Stimulated activated CD4-positive, alpha-beta T cell treated with anti-CD3 and anti-CD28 coated beads, Interleukin-1b, Interleukin-23, amount 100 ng/mL, for 4 hours (primary cell): Measurements from ENCODE around the gene ROBO2.

ENCODE experiments used
- DNase-seq, 2 donors: peaks; one replicate each; pipeline ENCODE4 v3.0.0-alpha.2; 2020; ENCODE audit warnings: low read depth in 2 of 2

ROBO2 gene

DNA sequence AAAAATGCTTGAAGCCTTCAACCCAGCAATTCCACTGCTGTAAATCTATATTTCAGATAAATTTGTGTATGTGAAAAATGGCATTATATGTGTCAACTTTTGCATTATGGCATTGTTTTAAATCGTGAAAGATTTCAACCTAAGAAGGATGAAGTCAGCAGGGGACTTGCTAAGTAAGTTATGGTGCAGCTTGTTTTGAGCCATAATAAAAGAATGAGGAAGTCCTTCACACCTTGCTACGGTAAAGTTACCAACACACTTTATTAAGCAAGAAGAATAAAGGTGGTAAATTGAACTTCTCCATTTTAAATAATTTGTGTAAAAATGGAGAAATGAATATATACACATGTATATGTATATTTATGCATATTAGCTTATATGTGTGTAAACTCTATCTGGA lies 371.4 kb downstream of the ROBO2 start:
- no peak for DNase-seq

DNA sequence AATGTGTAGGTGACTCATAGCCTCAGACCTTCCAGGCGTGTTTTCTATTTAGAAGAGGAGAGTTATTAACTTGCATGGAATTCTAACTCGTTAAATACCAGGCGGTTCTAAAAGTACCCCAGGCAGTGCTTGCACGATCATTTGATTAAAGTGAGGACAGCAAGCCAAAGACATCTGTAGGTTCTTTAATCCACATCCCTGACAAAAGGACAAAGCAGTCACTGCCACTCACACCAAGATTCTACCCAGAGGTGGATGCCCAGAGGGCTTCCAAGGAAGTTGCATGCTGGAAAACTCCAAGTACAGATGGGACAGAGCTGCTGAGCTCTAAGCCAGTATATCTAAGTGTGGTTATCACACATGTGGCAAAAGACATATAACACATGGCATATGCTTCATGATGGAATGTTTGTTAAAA lies 372.1 kb downstream of the ROBO2 start:
- no peak for DNase-seq

DNA sequence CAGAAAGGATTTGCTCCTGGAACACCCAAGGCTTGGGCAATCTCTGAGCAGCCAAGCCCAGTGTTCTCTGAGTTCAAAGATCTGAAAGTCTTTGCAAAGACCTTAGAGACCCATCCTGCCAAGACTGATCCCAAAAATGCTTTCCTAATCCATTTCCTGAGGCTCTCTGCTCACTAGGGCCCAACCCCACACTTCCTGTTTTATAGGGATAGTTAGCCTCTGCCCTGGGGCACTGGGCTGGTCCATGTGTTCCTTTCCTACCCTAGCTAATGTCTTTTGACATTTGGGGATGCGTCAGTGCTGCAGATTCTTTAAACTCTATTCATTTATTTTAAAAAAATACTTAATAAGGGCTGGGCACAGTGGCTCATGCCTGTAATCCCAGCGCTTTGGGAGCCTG lies 372.7 kb downstream of the ROBO2 start:
- no peak for DNase-seq

DNA sequence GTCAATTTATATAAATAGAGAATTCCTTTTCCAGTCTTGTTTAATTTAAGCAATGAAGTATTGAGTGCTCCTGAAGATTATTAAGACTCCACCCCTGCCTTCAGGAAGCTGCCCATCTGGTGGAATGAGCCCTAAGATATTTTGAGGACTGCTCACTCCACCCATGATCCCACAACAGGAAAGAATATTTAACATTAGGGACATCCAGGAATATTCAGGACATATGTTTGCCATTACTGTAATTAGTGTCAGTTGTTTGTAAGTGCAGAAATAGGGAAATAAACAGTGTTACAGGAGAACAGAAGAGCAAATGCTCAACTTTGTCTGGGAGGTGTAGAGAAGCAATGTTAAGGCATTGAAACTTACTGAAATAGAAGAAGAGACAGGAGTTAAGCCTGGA lies 375.0 kb downstream of the ROBO2 start:
- no peak for DNase-seq

DNA sequence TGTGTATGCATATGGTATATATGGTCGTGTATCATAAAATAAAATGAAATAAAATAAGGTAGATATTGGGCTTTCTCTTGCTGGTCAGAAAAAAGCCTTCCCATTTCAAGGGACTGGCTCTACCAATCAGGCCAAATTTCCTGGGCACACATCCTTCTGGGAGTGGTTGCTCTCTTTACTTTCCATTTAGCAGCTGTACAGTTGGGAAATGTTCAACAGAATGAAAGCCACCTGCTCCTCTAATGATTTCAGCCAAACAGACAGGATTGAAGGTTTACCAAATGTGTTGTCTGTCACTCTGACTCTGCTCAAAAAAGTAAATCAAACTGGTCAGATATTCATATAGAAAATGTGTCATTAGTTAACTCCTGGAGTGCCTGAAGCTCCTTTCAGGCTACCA lies 380.4 kb downstream of the ROBO2 start:
- no peak for DNase-seq

DNA sequence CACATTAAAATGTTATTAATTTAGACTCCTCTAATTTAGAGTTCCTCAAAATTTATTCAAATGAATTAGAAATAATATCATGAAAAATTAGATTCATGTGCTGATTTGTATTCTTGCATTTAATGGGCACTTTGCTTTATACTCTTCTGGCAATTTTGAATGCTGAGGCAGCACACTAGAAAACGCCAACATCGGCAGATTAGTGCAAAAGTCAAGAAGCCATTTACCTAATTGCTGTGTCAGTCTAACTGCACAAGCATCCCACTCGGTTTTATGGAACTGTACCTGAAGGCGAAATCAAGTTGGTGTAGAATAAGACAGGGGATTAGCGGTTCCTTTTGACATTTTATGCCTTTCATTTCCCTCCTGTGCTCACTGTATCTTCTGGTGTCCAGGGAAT lies 382.0 kb downstream of the ROBO2 start:
- DNase-seq = no peak

DNA sequence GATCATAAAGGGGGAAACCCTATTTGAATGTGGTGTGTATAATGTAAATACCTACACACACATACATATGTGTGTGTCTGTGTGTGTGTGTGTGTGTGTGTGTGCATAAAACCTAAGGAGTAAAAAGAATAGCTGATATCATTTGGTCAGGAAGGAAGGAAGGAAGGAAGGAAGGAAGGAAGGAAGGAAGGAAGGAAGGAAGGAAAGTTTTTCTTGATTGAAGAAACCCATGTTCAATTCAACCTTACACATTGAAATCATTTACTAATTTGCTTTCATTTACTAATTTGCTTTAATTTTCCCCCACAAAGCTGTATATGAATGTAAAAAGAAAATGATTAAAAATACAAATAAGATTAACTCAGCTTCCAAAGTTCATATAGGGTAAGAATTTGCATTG lies 386.6 kb downstream of the ROBO2 start:
- no peak for DNase-seq

DNA sequence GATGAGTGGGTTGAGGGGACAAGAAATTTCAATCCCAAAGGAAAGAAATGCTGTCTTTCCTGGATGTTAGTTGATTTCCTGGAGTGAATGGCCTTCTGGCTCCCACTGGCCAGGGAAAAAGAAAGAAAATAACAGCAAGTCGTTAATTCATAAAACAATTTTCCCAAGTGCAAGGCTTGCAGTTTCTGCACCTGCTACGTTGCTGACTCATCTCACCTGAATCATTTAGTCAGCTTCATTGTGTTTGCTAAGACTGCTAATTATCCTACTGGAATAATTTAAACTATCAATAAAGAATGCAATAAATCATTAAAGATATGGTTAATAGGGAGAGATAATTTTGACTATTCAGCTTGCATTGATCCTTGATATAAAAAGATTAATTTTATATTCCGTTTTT lies 387.6 kb downstream of the ROBO2 start:
- no peak for DNase-seq

DNA sequence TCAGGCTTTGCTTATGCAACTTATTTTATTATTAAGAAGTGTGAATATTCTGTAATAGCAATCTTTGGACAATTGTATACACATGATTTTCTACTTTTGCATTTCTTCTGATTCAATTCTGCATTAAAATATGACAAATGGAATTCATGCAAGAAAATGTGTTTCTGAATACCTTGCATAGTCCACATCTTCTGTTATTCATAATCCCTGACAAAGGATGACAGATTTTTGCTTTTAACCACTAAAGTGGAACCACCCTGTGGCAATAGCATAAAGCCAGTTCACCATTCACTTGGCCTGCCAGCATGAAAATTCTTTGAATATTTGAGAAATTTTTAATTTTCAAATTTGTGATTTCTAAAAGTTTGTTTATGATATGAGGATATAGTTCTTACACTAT lies 397.0 kb downstream of the ROBO2 start:
- DNase-seq = no peak

DNA sequence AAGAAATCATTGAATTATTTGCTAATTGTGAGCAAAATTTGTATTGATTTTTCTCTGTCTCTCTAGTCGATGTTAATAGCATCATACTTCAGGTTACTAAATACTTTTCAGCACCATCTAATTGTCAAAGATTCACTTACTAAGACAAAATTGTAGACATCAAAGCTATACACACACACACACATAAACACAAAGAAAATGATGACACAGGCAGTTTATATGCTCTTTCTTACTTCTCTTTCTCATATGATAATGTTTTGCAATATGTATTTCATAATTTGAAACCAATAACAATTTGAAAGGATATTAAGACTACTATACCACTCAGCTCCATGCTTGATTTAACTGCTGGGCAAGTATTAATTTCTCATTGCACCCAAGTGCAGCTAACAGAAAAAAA lies 406.2 kb downstream of the ROBO2 start:
- DNase-seq = no peak

DNA sequence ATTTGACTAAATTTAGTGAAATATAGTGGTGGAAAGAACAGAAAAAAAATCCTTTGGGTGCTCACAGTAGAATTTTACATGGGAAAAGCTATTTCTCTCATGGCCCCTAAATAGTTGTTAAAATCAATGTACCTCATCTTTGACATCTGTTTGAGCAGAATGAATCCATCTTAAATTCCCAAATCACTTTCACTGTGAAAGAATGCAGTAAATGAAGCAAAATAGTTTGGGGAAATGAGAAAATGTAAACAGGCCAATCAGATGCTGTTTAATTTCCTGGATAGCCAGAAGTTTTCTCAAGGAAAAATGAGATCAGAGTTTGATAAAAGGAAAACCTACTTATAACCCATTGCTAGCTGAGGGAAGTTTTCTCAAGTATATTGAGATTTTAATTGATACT lies 406.9 kb downstream of the ROBO2 start:
- no peak for DNase-seq

DNA sequence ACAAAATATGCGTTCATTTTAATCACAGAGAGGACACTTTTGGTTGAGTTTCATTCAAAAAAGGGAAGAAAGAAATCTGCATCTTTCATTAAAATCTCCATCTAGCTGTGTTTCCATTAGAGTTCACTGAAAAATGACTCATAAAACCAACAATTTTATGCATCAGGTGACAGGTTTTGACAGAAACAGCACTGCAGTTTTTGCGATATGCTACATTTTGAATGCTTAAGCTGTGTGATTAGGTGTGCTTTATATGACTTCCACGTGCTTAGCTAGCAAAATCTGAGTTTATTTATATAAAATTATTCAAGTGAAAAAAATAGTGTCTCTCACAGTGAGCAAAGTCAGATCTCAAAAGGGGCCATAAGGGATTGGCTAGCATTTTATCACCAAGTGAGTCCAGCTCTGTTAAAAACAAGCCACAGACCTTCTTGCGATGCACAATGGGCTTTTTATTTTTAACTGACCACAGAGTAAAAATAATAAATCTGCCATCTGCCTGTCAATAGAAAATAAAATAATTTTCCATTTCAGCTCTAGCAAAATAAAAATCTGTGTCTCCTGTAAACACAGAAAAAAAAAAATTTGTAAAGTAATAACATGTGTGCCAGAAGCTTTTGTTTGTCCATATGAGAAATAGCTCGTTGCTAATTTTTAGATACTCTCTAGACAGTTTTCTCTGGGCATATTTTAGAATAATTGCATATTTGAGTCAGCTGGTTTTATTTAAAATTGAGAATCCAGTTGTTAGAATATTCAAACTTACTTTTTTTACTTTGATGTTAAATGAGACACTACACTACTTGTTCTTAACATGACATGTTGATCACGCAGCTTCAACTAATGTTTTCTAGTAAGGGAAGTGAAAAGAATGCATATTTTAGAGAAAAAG lies 409.8 kb downstream of the ROBO2 start:
- no peak for DNase-seq

DNA sequence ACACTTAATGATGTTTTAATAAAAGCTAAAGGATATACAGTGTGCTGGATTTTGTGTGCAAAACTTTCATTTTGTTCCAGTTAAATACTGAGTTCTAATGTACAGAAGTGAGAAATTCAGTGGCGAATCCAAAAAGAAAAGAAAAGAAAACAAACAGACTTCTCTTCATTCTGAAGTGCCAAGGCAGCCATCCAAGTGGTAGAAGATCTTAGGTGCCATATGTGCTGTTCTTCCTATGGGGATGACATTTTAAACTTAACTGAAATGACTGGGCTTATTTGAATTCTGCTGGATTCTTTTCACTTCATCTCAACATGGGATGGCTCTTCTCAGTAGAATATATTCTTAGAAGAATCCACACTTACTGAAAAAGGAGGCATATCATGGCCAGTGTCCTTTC lies 416.5 kb downstream of the ROBO2 start:
- DNase-seq = no peak

DNA sequence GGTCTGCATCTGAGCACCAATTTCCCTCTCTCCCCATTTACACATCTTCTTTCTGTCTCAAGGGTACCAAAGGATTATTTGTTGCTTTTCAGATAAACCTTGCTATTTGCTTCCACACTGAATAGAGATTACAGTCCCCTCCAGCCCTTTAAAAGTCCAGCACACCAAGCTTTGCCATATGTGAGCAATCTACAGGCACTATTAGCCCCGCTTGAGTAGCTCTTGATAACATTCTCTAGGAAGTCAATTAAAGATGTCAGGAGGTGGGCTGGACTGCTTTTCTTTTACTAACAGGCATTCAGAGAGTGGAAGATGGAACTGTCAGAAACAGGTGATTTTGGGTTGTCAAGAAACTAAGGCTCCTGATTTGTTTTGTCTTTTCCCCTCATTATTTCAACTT lies 417.0 kb downstream of the ROBO2 start:
- no peak for DNase-seq

DNA sequence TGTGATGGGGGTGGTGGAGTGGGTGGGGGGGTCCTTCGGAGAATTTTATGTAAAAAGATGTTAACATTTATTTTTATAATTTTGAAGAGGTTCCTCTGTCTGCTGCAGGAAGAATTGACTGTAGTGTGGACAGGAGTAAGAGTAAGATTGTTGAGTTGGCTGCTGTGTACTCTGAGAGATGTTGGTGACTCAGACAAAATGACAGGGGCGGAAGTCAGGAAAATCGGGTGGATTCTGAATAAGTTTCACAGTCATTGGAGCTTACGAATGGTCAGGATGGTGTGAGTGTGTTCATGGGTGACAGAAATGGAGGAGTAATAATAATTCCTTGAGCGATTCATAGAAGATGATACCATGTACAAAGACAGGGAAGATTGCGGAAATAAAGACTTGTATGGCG lies 420.0 kb downstream of the ROBO2 start:
- no peak for DNase-seq

DNA sequence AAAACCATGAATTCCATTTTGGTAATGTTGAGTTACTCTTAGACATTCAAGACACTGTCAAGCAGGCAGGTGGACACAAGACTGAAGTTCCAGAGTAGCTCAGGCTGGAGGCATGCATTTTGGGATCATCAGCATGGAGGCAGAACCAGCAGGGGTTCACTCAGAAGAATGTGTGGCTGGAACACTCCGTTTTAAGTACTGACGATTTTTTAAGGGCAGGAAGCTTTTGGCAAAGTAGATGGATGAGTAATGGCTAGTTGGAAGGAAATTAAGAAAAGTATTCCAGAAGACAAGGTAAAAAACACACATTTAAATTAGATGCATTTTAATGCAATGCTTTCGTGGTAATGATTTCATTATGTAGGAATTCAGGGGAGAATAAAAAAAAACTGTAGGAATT lies 420.4 kb downstream of the ROBO2 start:
- no peak for DNase-seq

DNA sequence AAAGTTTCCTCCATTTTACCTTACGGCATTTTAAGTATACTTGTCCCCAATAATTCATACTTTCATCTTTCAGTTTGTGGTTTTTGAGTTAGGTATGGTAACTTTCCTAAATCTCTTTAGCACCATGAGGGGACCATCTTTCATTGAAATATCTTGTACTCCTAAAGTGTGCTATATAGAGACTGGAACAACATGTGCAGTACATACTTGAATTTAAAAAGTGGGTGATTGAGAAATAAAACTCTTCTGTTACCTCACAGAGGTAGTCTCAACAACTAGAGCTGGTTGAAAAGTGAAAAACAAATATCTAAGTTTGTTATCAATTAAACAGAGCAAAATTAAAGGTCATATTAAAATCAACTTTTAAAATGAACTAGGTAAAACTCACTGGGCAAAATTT lies 423.1 kb downstream of the ROBO2 start:
- no peak for DNase-seq

DNA sequence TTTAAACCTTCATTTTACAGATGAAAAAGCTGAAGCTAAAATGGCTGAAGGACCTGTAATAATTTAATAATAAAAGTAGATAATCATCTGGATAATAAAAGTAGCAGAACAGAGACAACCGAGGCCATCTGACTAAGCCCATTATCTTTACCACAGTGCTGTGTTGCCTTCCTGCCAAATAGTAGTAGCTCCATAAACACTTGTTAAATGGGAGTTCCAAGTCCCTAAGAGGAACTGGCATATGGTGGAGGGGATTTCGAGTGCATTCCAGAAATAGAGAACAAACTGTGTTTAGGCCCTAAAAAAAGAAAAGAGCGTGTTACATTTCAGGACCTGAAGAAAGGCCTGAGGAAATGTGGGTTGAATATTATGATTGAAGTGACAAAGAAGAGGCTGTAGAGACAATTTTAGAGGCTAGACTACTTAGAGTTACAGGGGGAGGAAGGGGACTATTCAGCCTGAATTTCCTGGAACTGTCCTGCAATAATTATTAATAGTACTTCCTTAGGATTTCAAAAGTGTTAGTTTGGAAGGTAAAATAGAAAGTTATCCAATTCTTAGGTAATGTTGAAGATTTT lies 424.3 kb downstream of the ROBO2 start:
- DNase-seq = no peak

DNA sequence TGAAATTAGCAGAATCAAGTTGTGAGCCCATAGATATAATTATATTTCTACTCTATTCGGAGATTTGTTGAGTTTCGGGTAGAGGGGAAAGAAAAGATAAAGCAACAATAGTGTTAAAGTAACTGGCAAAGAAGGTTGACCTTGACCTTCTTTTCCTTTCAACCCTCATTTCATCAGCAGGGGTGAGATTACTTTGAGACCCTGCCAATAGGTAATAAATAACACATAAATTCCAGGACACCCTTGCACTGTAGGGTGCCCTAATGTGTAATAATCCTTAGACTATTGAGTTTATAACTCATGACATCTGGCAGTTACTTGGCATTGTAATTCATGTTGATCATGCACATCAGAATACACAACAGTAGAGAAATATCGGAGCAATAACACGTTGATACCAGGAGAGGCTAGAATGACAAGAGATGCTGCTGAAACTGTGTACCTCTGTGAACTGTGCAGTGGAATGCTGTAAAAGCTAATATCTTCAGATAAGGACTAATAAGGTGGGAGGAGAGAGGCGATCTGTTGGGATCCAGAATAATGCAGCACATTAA lies 426.7 kb downstream of the ROBO2 start:
- no peak for DNase-seq

DNA sequence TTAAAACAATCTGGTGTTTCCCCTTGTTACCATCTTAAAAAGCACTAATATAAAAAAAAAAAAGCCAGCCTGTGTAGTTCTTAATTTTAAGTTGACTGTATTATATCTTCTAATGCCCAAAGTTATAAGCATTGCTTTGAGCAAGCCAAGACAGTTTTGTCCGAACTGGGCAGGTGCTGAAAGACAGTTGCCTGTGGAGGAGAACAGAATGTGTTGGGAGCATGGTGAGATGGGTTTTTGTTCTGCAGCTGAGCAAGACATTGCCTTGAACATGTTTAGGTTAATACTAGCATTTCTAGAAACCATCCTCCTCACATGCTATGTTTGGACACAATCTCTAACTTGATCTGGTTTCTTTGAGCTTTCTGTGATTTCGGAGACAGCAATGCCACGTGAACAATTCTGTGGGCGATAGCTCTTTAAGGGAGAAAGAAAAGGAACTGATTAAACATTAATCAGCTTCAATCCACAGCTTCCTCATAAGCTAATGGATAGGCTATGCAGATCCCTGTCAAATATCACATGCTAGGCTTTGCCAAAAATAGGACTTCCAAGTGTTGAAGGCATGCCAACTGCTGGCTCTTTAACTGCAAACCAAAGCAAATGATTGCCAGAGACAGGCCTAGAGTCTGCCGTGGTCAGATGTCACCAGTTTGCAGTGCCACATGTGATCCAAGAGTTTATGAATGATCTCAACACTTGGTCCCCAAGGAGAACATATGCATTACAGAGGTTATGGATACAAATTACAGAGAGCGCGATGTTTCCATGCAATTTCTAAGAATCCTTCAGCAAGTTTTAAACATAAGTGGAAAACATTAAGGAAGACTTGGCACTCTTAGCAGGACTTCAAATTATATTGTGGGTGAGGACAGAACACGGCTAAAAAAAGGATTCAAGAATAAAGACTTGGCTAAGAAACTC lies 428.1 kb downstream of the ROBO2 start:
- DNase-seq = no peak

DNA sequence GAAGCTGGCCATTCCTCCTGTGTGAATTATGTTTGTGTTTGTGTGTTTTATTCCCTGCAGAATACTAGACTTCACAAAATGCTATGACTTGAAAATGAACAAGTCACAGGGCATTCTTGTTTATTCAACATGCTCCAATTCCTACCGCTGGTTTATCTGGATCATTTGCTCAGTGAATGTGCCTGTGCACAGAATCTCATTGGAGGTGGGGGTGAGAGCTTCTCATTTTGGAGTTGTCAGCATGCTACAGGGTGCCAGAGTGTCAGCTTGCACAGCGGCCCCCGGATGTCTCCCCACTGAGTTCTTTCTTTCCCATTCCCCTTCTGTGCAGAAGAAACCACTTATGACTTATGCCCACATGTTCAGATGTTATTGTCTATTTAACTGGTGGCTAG lies 428.7 kb downstream of the ROBO2 start:
- no peak for DNase-seq

DNA sequence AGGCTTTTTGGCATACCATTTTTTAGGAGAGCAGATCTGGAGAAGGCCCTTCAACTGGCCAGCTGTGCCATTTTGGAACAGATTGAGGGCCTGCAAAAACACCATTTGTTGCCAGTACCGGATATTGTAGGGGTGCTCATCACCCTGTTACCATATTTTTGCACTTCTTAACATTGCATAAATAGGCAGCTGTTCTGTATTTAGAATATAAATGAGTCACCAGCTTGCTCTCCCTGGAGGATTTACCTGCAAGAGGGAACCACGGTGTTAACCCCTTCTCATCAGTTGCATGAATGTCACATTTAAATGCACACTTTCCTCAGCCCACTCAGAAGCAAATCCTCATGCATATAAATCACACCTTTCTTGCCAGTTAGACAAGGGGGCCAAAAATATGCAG lies 435.6 kb downstream of the ROBO2 start:
- DNase-seq = no peak
